GM18502 (cell line): ENCODE data around the gene BCAS3.
"Not testable (repeated sequence)": the region's sequence is repeated elsewhere in the genome, so short reads cannot be mapped to it uniquely, and the experiment has no call there.

Source experiments
- ATAC-seq: cut with Tn5 transposase; IDR thresholded peaks from one replicate; pipeline ENCODE4 v1.9.1; 2021; ENCODE audit warnings: mild to moderate bottlenecking; ENCODE audit not compliant: unreplicated experiment, poor library complexity

The BCAS3 gene

DNA sequence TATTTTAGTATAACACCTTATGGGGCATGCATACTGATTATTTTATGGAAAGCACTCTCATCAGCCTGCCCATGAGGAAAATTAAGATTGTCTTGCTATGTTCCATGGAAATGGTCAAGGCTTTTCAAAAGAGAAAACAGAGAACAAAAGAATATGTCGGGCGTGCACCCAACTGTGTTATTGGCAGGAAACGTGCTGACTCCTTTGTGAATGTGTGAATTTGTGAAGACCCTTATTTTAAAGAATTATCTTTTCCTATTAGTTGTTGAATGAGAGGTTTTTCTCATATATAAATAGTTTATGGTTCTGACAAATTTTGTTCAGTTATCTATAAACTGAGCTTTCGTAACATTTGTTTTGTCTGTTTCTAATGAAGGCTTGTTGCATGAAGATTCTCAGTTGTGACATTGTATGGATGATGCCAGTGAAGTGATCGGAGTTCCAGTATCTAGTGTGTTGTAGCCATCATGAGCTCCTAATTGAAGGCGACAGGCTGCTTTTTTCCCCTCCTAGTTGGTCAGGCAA lies 180.0 kb downstream of the BCAS3 start:
- no peak for ATAC-seq

DNA sequence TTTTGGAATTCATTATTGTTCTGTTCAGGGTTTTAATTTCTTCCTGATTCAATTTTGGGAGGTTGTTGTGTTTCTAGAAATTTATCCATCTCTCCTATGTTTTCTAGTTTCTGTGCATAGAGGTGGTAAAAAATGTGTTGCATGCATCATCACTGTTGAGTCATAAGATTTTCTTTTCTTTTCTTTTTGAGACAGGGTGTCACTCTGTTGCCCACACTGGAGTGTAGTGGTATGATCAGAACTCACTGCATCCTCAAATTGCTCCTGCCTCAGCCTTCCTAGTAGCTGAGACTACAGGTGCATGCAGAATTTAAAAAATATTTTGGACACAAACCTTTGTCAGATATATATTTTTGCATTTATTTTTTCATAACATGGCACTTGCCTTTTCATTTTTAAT lies 184.8 kb downstream of the BCAS3 start:
- ATAC-seq: no peak

DNA sequence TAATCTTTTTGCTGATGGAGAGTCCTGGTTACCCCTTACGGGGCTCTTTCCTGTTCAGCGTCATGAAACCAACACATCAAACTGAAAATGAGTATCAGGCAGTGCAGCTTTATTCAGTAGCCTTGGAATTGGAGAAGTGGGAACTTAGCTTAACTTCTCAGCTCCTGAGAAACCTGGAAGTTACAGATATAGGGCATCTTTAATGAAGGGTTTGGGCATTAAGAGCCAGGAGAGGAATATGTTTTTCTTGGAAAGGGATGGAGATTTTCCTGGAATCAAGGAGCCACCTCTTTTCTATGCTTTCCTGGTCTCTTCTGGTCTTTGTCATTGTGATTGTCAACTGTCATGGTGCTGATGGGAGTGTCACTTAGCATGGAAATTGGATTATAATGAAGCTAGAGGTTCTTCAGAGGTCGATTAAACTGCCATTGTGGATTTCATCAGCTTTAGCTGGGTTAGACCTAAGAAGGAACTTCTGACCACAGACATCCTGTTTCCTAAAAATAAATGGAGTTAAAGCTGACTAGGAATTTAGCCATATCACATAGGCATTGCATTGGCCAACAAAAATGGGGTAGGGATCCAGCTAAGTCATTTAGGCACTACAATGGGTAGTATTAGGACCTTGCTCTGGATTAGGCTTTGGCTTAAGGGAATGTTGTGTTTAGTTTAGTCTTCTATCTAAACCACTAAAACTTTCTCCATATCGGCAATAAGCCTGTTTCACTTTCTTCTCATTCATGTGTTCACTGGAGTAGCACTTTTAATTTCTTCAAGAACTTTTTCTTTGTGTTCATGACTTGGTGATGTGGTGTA lies 186.4 kb downstream of the BCAS3 start:
- peak; percentile 57 for ATAC-seq

DNA sequence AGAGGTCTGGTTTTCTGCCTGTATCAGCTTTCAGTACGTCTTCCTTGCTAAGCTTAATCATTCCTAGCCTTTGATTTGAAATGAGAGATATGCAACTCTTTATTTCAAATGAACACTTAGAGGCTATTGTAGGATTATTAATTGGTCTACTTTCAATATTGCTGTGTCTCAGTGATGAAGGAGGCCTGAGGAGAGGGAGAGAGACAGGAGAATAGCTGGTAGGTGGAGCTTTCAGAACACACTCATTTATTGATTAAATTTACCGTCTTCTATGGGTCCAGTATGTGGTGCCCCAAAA lies 187.0 kb downstream of the BCAS3 start:
- no peak for ATAC-seq

DNA sequence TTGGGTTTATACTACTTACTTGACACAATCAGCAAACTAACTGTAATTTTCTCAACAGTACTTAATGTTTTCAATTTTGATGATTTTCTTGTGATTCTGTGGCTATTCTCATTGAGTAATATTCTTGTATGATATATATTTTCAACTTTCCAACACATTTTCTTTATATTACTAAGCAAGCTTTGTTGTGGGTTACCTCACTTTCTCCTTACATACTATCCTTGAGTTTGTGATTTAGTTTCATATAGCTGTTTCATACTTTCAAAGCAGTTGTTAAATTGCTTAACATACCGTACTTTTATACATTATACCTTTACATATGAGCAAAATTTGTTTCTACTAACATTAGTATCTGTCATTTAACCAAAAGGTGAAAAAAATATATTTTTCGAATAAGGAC lies 197.1 kb downstream of the BCAS3 start:
- ATAC-seq: no peak

DNA sequence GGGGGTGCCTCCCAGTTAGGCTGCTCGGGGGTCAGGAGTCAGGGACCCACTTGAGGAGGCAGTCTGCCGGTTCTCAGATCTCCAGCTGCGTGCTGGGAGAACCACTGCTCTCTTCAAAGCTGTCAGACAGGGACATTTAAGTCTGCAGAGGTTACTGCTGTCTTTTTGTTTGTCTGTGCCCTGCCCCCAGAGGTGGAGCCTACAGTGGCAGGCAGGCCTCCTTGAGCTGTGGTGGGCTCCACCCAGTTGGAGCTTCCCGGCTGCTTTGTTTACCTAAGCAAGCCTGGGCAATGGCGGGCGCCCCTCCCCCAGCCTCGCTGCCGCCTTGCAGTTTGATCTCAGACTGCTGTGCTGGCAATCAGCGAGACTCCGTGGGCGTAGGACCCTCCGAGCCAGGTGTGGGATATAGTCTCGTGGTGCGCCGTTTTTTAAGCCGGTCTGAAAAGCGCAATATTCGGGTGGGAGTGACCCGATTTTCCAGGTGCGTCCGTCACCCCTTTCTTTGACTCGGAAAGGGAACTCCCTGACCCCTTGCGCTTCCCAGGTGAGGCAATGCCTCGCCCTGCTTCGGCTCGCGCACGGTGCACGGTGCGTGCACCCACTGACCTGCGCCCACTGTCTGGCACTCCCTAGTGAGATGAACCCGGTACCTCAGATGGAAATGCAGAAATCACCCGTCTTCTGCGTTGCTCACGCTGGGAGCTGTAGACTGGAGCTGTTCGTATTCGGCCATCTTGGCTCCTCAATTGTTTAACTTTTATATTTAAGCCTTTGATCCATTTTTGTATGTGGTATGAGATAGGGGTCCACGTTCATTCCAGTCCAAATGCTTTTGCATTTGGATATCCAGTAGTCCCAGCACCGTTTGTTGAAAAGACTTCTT lies 209.3 kb downstream of the BCAS3 start:
- ATAC-seq: not testable (repeated sequence)

DNA sequence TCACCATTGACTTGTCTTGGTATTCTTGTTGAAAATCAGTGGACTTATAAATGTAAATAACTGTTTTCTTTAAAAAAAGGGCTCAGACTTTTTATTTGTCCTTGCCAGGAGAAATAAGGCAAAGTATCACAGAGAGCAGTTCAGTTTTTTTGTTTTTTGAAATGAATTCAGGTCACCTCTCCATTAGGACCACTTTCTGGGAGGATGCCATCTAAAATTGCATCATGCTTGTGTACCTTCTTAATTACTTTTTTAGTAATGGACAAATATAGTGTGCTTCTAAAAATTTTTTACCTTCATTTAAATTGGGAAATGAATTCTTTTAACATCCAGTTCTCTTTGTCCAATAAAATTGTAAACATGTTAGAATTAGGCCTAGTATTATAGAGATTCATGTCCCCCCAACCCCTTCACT lies 210.0 kb downstream of the BCAS3 start:
- ATAC-seq: no peak

DNA sequence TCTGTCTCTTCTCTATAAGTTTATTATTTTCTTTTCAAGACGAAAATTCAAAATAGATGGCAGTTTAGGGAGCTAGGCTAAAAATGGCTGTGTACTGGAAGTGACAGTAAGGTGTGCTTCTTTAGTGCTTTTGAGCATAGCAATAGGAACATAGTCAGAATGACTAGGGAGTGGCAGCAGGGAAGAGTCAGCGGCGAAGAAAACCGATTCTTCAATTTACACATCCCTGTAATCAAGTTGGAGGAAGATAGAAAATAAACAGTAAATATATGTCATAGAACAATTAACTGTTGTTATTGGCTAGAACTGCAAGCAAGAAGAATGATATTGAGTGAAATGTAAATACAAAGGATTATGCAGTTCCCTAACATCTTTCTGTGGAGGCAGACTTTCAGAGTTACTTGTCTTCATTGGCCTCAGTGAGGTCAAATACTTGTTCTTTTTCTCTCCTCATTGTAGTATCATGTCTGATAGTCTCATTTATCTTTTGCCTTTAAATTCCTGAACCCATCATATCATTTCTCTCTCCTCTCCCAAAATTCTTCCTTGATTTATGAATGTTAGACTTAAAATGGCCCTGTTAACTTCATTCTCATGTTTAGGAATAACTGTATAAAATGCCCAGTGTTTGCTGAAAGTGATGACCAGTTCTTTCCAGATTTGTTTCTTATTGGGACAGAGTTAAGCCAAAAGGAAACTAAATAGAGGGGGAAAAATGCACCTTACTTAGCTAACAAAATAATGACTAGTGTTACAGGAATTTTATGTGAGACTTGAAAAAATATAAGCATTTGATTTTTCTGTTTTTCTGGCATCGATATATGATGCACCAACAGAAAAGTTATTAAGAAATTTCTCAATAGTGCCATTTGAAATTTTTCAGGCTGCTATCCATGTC lies 211.4 kb downstream of the BCAS3 start:
- no peak for ATAC-seq

DNA sequence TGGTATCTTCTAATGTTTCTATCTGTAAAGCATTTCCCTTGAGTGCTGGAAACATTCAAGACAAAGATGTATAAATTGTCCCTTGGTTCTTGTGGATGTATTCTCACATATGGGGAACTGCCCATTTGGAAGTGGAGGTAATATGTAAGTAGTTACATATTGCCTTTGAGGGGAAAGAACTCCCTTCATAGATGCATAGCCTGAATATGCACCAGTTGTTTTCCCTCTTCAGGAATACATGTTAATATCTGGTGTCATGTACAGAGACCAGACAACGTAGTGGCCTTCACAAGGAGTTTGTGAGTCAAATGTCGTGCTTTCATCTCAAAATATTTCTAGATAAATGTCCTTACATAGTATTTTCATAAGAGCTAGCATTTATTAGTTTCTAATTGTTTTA lies 213.5 kb downstream of the BCAS3 start:
- ATAC-seq: no peak

DNA sequence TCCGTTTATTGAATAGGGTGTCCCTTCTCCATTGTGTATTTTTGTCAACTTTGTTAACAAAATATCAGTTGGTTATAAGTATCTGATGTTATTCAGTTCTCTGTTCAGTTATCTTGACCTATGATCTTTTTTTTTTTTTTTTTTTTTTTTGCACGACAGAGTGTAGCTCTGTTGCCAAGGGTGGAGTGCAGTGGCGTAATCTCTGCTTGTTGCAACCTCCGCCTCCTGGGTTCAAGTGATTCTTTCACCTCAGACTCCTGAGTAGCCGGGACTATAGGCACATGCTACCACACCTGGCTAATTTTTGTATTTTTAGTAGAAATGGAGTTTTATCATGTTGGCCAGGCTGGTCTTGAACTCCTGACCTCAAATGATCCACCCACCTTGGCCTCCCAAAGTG lies 215.8 kb downstream of the BCAS3 start:
- no peak for ATAC-seq

DNA sequence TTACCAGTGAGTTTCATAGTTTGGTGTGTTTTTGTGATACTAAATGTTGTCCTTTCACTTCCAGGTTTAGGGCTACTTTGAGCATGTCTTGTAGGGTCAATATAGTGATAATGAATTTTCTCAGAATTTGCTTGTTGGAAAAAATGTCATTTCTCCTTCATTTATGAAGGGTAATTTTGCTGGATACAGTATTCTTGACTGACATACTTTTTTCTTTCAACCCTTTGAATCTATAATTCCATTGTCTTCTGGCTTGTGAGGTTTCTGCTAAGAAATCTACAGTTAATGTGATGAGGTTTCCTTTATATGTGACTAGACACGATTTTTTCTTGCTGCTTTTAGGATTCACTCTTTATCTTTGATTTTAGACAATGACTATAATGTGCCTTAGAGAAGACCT lies 219.3 kb downstream of the BCAS3 start:
- no peak for ATAC-seq

DNA sequence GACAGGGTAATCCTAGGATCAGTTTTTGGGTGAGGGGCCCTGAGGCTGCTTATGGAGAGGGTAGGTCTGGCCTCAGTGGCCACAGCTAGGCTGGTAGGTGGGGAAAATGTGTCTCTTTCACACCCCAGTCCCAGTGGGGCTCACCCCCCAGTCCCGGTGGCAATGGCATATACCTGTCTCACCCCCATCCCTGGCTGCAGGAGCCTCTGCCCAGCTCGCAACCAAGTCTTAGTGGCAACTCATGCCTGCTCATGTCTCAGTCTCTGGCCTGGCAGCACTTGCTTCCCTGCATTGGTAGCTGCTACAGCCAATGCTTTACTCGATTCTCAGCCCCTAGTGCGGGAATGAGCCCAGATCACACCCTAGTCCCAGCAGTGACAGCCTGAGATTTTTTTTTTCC lies 221.5 kb downstream of the BCAS3 start:
- no peak for ATAC-seq

DNA sequence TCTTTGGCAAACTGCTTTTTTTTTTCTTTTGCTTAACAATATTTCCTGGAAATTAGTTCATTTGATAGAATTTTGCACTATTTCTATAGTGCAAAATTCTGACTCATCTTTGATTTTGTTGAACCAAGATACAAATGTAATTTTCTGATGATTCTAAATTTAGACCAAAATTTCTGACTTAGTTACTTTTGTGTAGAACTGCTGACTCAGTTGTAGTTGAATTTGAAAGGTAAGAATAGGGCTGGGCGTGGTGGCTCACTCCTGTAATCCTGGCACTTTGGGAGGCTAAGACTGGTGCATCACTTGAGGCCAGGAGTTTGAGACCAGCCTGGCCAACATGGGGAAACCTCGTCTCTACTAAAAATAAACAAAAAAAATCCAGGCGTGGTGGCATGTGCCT lies 223.0 kb downstream of the BCAS3 start:
- ATAC-seq: no peak

DNA sequence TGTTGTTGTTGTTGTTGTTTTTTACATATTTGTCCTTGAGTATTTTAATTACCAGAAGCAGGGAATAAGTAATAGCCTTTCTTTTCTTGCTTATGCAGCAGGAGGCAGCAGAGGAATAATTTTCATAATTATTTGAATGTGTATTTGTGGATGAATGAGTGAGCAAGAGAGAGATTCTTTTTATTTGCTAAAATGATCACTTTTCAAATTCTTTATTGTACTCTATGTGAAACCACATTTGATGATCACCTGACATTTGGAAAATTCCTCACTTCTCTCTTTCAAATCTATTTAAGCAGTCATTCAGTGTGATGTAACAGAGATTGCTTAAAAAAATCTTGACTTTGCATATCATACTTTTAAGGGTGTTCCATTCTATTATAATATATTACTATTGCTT lies 223.6 kb downstream of the BCAS3 start:
- ATAC-seq: no peak

DNA sequence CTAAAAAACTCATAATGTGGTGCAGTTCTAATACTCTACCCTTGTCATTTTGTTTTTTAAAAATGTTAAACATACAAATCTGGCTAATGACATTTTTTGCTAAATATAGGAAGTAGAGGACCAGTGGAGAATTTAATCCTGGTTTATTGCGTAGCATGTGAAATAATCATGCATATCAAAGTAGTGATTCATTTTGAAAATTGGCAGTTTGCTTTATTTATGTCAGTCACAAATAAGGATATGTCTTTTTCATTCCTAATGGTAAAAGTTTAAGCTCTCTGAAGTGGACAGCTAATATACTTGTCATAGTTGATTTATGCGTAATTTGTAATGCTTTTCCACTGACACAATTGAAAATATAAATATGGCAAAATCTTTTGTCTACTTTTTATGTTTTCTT lies 224.2 kb downstream of the BCAS3 start:
- no peak for ATAC-seq

DNA sequence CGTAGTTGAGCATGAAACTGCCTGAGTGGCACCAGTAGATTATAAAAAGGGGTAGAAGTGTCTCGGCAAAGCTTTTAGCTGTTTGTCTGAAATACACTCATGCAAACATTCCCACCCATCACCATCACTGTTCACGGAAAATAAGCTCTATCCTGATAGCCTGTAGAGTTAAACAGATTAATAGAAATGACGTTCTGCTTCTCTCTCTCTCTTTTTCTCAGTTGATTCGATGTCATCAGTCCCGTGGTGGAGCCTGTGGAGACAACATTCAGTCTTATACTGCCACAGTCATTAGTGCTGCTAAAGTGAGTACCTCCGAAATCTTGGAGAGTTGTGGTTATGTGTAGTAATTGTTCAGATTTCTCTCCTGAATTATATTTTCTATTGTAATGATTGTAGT lies 224.7 kb downstream of the BCAS3 start:
- ATAC-seq: no peak

DNA sequence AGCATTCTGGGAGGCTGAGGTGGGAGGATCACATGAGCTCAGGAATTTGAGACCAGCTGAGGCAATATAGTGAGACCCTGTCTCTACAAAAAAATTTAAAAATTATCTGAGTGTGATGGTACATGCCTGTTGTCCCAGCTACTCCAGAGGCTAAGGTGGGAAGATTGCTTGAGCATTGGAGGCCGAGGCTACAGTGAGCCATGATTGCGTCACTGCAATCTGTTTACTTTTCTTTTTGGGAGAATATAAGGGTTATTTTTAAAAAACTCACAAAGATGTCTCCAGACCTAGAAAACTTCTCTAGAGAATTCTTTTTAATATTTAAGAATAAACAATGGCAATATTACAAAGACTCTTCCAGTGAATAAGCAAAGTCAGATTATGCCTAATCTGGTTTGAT lies 226.9 kb downstream of the BCAS3 start:
- ATAC-seq: no peak

DNA sequence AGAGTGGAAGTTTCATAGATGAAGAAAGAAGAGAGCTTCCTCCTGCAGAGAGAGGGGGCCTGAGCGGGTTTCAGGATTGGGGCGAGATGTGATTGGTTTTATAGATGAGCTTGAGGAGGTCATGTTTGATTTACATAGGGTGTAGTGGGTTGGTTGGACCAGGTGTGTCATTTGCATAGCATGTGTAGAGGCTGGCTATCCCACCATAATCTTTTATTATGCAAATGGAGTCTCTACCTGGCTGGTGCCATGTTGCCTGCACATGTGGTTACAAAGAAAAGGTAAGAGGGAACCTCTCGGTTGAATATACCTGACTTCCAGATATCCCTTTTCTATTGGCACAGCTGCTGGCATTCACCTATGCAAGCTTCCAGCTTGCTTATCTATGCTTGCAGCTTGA lies 228.1 kb downstream of the BCAS3 start:
- ATAC-seq: no peak

DNA sequence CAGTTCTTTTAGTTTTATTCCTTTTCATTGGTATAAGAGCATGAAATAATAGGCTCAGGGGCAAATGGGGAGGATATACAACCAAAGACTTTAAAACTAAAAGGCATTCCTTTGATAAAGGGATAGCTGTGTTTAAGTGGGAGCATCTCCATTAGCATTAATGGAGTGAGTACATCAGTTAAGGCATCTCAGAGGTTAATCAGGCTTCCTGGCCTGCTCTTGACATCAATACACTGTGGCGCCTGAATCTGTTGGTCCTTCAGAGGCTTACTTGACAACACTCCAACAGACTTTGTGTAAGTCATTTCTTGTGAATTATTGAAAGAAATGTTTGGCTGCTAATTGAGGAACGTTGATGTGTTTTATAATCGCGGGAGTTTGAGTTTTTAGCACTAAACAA lies 230.7 kb downstream of the BCAS3 start:
- no peak for ATAC-seq

DNA sequence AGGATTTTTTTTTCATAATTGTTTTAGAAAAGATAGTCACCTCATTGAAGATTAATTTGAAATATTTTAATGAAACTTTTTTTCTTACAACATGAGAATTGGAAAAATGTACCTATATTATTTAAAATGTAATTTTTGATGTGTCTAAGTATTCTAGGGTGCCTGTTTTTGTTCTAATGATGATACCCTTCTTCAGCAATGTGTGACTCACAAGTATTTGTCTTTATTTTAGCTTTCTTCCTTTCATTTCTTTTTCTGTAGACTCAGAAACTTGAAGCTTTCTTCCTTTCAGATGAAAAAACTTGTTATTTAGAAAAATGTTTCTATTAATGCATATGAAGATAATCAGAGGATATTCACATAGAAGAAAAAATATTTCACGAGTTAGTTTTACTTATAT lies 231.8 kb downstream of the BCAS3 start:
- no peak for ATAC-seq

DNA sequence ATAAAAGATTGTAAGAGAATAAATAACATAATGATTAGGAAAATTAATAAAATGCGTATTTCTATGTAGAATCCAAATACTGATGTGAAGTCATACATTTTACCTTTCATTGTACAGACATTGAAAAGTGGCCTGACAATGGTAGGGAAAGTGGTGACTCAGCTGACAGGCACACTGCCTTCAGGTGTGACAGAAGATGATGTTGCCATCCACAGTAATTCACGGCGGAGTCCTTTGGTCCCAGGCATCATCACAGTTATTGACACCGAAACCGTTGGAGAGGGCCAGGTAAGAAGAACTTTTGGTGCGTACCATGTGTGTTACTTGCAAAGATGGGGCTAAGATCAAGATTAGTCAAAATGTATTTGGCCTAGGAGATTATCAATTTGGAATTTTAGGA lies 232.8 kb downstream of the BCAS3 start:
- ATAC-seq: no peak
